BLaER1 treated with 17β-estradiol and CSF1 and Interleukin-3, amounts not matched to agents 10 nM and 100 nM (cell line): ENCODE data around the gene PSD4.

Experiments used
- H3K27ac ChIP-seq, 11 experiments: shearing (Covaris generic); formaldehyde crosslinking; 2 replicates each; pipeline ENCODE4 v1.8.1; 2022
- H3K27me3 ChIP-seq, 11 experiments: shearing (Covaris generic); formaldehyde crosslinking; 2 replicates each; pipeline ENCODE4 v1.8.1; 2022
- H3K36me3 ChIP-seq, 11 experiments: shearing (Covaris generic); formaldehyde crosslinking; 2 replicates each; pipeline ENCODE4 v1.8.1; 2022
- H3K4me1 ChIP-seq, 10 experiments: shearing (Covaris generic); formaldehyde crosslinking; 2 replicates each; pipeline ENCODE4 v1.8.1; 2022
- H3K4me2 ChIP-seq, 11 experiments: shearing (Covaris generic); formaldehyde crosslinking; 2 replicates each; pipeline ENCODE4 v1.8.1; 2022
- H3K4me3 ChIP-seq, 10 experiments: shearing (Covaris generic); formaldehyde crosslinking; 2 replicates each; pipeline ENCODE4 v1.8.1; 2022
- H3K9ac ChIP-seq, 11 experiments: shearing (Covaris generic); formaldehyde crosslinking; 2 replicates each; pipeline ENCODE4 v1.8.1; 2022
- H3K9me3 ChIP-seq, 11 experiments: shearing (Covaris generic); formaldehyde crosslinking; replicated peaks in 1 of 11; 2 replicates each; pipeline ENCODE4 v1.8.1; 2022
- H4K20me1 ChIP-seq, 11 experiments: shearing (Covaris generic); formaldehyde crosslinking; 2 replicates each; pipeline ENCODE4 v1.8.1; 2022
- Cebpa-rat ChIP-seq, 11 experiments: shearing (Covaris generic); IDR thresholded peaks; 2 replicates each; pipeline ENCODE4 v1.8.1; 2022

Gene PSD4

DNA sequence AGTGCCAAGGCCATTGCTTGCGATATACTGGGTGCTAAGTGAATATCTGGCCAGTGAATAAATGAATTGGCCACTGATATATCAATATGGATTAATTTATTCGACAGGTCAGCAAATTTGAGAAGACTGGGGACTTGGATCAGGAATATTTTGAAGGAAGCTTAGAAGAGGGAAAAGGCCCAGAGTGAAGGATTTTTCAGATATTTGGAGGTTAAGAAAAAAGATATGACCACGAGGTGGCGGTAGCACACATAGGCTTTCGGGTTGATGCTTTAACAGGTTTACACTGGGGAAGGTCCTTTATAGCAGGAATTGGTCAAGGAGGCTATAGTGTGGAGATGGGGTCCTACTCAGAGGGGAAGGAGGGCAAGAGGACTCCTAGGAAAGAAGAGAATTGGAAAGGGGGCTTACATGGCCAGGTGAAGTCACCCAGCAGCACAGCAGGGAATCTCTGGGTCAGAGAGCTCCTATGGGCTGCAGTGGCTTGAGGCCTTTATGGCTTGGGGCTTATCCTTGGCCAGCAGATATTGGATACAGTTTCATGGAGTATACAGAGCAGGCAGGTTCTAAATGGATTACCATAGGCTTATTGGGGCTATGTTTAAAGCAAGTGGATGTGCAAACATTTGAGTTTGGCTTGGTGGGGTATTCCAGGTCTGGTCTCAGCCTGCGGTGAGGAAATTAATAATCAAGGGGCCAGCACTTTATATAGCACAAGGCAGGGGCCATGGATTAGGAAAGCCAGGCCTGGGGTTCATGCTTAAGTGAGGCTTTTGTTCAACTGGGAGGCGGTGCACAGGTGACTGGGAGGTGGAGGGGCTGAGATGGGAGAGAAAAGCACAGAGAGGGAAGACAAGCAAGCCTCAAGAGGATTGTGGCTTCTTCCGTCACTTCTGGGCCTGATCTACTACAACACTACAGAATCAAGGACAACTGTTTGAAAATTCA is 36.7 kb upstream of the PSD4 start:
- H3K4me3 ChIP-seq, result no peak overlapping the region
- no peak for TF ChIP-seq Cebpa-rat (IDR thresholded peaks at IDR 0.05)

DNA sequence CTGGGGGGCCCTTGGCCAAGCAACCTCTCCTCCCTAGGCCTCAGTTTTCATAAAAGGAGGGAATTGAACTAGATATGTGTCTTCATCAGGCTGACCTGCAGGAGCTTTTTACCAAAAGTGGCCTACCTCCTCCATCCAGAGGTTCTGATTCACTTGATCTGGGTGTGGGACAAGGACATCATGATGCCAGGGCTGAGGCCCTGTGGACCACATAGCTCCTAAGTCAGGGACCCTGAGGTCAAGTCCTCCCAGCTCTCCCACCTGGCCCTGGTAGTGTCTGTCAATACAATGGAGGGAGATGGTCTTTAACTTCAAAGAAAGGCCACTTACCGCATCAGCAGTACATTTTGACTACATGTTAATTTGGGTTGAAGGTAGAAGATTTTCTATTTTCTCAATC is 35.9 kb upstream of the PSD4 start:
- Histone ChIP-seq H3K4me3 (no peak overlapping the region), H3K4me2 (peak overlapping the region; percentile 64 to 76 (median 73)), H4K20me1 (peaks cover 0 to 20% (median 0%) of the 10 kb centered on the region in 11 experiments; a peak in 5 of 22 replicates), H3K4me1 (peaks cover 21 to 54% (median 25%) of the 10 kb centered on the region in 10 experiments), H3K27me3 (no peaks in the 10 kb centered on the region), H3K9ac (peak overlapping the region in 6 of 11 experiments; percentile 10 to 60 (median 37); a peak in 12 of 22 replicates), H3K27ac (peak overlapping the region in 7 of 11 experiments; percentile 28 to 60 (median 46); a peak in 13 of 22 replicates), H3K36me3 (peaks cover 0 to 16% (median 0%) of the 10 kb centered on the region in 11 experiments; a peak in 7 of 22 replicates), H3K9me3 (no peaks in the 10 kb centered on the region)
- TF ChIP-seq Cebpa-rat (IDR thresholded peaks at IDR 0.05), result no peak

More for the DNA sequence above, 36.7 kb upstream of the PSD4 start:
- Histone ChIP-seq H4K20me1 (peaks cover 0 to 26% (median 0%) of the 10 kb centered on the region in 11 experiments; a peak in 5 of 22 replicates), H3K9me3 (no peaks in the 10 kb centered on the region), H3K4me2 (peak overlapping the region; percentile 64 to 76 (median 73)), H3K4me1 (peaks cover 21 to 60% (median 25%) of the 10 kb centered on the region in 10 experiments), H3K9ac (peak overlapping the region in 6 of 11 experiments; percentile 10 to 60 (median 37); a peak in 12 of 22 replicates), H3K27ac (peak overlapping the region in 8 of 11 experiments; percentile 25 to 60 (median 42); a peak in 14 of 22 replicates), H3K36me3 (peaks cover 0 to 22% (median 0%) of the 10 kb centered on the region in 11 experiments; a peak in 8 of 22 replicates), H3K27me3 (no peaks in the 10 kb centered on the region)

DNA sequence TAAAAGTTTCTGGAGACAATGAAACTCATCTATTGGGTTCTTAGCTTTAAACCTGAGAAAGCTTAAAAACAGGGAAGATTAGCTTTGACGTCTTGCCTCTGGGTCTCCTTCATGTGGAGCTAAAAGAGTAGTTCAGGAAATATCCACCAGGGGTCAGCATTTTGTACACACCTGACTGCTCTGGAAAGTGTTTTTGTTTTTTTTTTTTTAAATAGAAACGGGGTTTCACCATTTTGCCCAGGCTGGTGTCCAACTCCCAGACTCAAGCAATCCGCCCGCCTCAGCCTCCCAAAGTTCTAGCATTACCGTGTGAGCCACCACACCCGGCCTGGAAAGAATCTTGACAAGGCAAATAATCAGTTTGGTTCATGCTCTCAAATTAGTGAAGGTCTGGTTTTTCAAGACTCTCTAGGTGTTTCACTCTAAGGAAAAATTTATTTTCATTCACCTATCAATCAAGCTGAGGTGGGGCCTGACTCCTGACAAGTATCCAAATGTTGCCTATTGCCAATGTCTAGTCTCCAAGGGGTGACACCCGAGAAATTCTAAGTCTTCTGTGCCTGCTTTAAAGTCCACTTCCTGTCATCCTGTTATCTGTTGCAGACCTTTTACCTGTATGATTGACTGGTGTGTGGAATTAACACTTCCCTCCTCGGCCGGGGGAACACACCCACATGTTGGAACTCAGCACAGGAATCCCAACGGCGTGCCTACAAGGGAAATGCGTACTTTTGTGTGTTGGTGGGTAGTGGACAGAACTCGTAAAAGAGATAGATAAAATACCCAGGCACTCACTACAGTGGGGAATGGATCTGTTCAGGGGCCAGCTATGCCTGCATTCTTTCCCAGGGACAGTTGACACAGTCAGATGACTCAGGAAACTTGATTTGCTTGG is 35.1 kb upstream of the PSD4 start:
- no peak for TF ChIP-seq Cebpa-rat (IDR thresholded peaks at IDR 0.05)
- peak overlapping the region in 3 of 11 experiments; percentile 14 to 36 (median 23); a peak in 2 of 22 replicates for H3K9ac ChIP-seq
- H3K4me1 ChIP-seq, result peaks cover 21 to 46% (median 25%) of the 10 kb centered on the region in 10 experiments
- peak overlapping the region; percentile 64 to 76 (median 73); a peak in 21 of 22 replicates for H3K4me2 ChIP-seq
- peak overlapping the region in 6 of 11 experiments; percentile 4 to 60 (median 34); a peak in 8 of 22 replicates for H3K27ac ChIP-seq
- H3K36me3 ChIP-seq, result peaks cover 0 to 7% (median 0%) of the 10 kb centered on the region in 11 experiments; a peak in 6 of 22 replicates
- H4K20me1 ChIP-seq, result peaks cover 0 to 11% (median 0%) of the 10 kb centered on the region in 11 experiments; a peak in 4 of 22 replicates
- no peaks in the 10 kb centered on the region for H3K9me3 ChIP-seq
- no peaks in the 10 kb centered on the region for H3K27me3 ChIP-seq
- H3K4me3 ChIP-seq, result no peak overlapping the region

DNA sequence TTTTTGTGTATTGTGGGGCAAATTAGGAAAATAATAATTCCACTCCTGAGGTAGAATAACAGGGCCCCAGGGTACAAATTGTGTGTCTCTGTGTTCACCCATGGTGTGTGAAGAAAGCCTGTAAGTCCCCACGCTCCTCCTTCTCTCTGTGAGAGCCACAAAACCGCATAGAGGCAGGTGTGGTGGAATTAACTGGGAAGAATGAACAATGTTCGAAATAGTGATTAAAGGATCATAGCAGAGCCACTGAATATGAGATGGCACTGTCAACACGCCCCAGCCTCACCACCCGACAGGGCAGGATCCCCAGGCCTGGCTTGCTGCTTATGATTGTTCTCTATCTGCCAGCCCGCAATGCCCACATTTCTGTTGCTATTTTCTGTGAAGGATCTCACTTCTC is 32.3 kb upstream of the PSD4 start:
- Histone ChIP-seq H3K4me1 (peaks cover 21 to 27% (median 23%) of the 10 kb centered on the region in 10 experiments), H3K9ac (no peak overlapping the region), H3K27me3 (no peaks in the 10 kb centered on the region), H4K20me1 (no peaks in the 10 kb centered on the region), H3K36me3 (no peaks in the 10 kb centered on the region), H3K4me2 (no peak overlapping the region), H3K9me3 (peaks cover 0 to 7% (median 0%) of the 10 kb centered on the region in 11 experiments; a peak in 3 of 22 replicates), H3K4me3 (no peak overlapping the region), H3K27ac (no peak overlapping the region)
- TF ChIP-seq Cebpa-rat (IDR thresholded peaks at IDR 0.05), result no peak

DNA sequence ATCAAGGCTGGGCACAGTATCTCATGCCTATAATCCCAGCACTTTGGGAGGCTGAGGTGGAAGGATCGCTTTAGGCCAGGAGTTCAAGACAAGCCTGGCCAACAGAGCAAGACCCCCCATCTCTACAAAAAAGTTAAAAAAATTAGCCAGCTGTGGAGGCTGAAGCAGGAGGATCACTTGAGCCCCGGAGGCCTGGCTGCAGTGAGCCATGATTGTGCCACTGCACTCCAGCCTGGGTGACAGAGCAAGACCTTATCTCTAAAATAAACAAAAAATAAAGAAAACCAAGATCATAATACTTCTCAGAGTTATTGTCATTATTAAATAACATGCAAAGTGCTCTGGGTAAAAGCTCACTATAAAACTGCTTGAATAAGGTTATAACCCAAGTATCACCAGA is 31.5 kb upstream of the PSD4 start:
- H3K9ac ChIP-seq, result no peak overlapping the region
- no peak for TF ChIP-seq Cebpa-rat (IDR thresholded peaks at IDR 0.05)
- no peaks in the 10 kb centered on the region for H4K20me1 ChIP-seq
- no peak overlapping the region for H3K4me2 ChIP-seq
- no peak overlapping the region for H3K4me3 ChIP-seq
- H3K9me3 ChIP-seq, result peaks cover 0 to 7% (median 0%) of the 10 kb centered on the region in 11 experiments; a peak in 3 of 22 replicates
- no peaks in the 10 kb centered on the region for H3K27me3 ChIP-seq
- H3K36me3 ChIP-seq, result no peaks in the 10 kb centered on the region
- H3K4me1 ChIP-seq, result peaks cover 16 to 20% (median 18%) of the 10 kb centered on the region in 10 experiments
- H3K27ac ChIP-seq, result no peak overlapping the region

DNA sequence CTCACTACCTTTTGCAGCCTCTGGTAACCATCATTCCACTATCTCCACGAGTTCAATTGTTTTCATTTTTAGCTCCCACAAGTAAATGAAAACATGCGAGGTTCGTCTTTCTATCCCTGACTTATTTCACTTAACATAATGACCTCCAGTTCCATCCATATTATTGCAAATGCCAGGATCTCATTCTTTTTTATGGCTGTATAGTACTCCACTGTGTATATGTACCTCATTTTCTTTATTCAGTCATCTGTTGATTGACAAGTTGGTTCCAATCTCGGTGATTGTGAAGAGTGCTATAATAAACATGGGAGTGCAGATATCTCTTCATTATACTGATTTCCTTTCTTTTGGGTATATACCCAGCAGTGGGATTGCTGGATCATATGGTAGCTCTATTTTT is 29.5 kb upstream of the PSD4 start:
- Histone ChIP-seq H3K4me3 (no peak overlapping the region), H3K27ac (no peak overlapping the region), H3K9me3 (peaks cover 0 to 7% (median 0%) of the 10 kb centered on the region in 11 experiments; a peak in 3 of 22 replicates), H4K20me1 (no peaks in the 10 kb centered on the region), H3K36me3 (no peaks in the 10 kb centered on the region), H3K27me3 (no peaks in the 10 kb centered on the region), H3K4me2 (no peak overlapping the region), H3K9ac (no peak overlapping the region), H3K4me1 (peaks cover 0 to 6% (median 4%) of the 10 kb centered on the region in 10 experiments; a peak in 16 of 20 replicates)
- no peak for TF ChIP-seq Cebpa-rat (IDR thresholded peaks at IDR 0.05)

DNA sequence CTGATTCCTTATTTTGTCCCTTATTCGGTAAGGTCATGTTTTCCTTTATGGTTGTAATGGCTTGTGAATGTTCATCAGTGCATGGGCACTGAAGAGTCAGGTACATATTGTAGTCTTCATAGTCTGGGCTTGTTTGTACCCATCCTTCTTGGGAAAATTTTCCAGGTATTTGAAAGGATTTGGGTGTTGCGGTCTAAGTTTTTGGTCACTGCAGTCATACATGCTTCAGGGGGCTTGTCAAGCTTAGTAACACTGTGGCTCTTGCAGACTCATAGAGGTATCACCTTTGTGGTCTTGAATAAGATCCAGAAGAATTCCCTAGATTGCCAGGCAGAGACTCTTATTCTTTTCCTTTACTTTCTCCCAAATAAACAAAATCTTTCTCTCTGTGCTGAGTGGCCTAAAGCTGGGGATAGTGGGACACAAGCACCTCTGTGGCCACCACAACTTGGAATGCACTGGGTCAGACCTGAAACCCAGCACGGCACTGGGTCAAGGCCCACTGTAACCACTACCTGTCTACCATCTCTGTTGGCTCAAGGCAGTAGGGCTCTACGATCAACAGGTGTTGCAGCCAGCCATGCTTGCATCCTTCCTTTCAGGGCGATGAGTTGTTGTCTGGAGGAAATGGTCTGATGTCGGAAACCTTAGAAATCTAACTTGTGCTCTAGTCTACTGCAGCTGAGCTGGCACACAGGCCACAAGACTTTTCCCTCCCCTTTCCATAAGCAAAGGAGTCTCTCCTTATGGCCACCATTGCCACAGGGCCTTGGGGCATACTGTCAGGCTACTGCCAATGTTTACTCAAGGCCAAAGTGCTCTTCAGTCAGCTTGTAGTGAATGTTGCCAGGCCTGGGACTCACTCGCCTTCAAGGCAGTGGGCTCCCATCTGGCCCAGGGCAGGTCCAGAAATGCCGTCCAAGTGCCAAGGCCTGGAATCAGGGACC is 24.9 kb upstream of the PSD4 start:
- no peaks in the 10 kb centered on the region for H4K20me1 ChIP-seq
- peaks cover 0 to 7% (median 0%) of the 10 kb centered on the region in 11 experiments; a peak in 3 of 22 replicates for H3K9me3 ChIP-seq
- no peak for TF ChIP-seq Cebpa-rat (IDR thresholded peaks at IDR 0.05)
- no peaks in the 10 kb centered on the region for H3K27me3 ChIP-seq
- no peak overlapping the region for H3K27ac ChIP-seq
- H3K4me1 ChIP-seq, result peaks cover 9 to 17% (median 11%) of the 10 kb centered on the region in 10 experiments; a peak in 19 of 20 replicates
- H3K4me3 ChIP-seq, result no peak overlapping the region
- H3K9ac ChIP-seq, result no peak overlapping the region
- H3K36me3 ChIP-seq, result no peaks in the 10 kb centered on the region
- peak overlapping the region in 9 of 11 experiments; percentile 35 to 69 (median 53); a peak in 17 of 22 replicates for H3K4me2 ChIP-seq
